K562 (cell line): ENCODE results near the gene MVB12B. TPM values are rescaled to one million over a fixed set of nuclear protein-coding genes. Genes with fewer than 3 reads are reported as not detected.

Source experiments
- ATAC-seq: fragments of 200-7000 bp; cut with Tn5 transposase; 3 replicates; pipeline ENCODE4 v1.9.1; 2020; ENCODE audit warnings: moderate library complexity
- BruUV-seq: library from RNA; stranded (reverse); fragments of 400-500 nt; replicated peaks from 2 replicates; lab custom pipeline; 2021; lab: Mats Ljungman, UMichigan
- CTCF ChIA-PET: fragments of 300-600 bp; formaldehyde crosslinking; extraction: SDS; loops from one replicate; lab custom pipeline; 2021; ENCODE audit warnings: low intra/inter-chr PET ratio; lab: Yijun Ruan, JAX
- POLR2A ChIA-PET: fragments of 300-600, 350-650 bp; sonication (Branson Sonifier 250); formaldehyde crosslinking; extraction: SDS; loops from one replicate; lab custom pipeline; 2021; ENCODE audit warnings: antibody characterized with exemption, inconsistent platforms; lab: Yijun Ruan, JAX
- DNase-seq, 4 experiments: peaks; one replicate each; pipeline versions ENCODE4 v3.0.0 to v3.0.0-alpha.2; 2011 to 2018; ENCODE audit warnings: low spot score in 3 of 4, mixed read lengths in 3 of 4; ENCODE audit errors: extremely low read depth in 1 of 4
- FAIRE-seq: peaks from 2 replicates; lab custom pipeline; 2011; peaks lifted over from hg19 to GRCh38; lab: Jason Lieb, UNC
- H2AFZ ChIP-seq: 2 replicates; pipeline ENCODE4 v1.6.0; 2011; ENCODE audit warnings: low read depth, low read length, control low read depth, inconsistent platforms
- H3K27ac ChIP-seq: fragments of 200-600 bp; 3 replicates; pipeline ENCODE4 v1.8.0; 2011; ENCODE audit warnings: low read depth, mild to moderate bottlenecking, control low read depth, inconsistent platforms, low read length, moderate library complexity, mixed read lengths; ENCODE audit errors: extremely low read depth
- H3K27me3 ChIP-seq, 2 experiments: fragments of 300-600 bp in 1 of 2; 2 replicates in 1 of 2; 3 replicates in 1 of 2; pipeline versions ENCODE4 v1.6.0 to v1.8.0; 2011; ENCODE audit warnings: inconsistent platforms in 2 of 2, low read length in 2 of 2, mild to moderate bottlenecking in 1 of 2, mixed read lengths in 1 of 2, moderate library complexity in 1 of 2; ENCODE audit not compliant: control insufficient read depth in 2 of 2, insufficient read depth in 2 of 2
- H3K36me3 ChIP-seq: fragments of 300-600 bp; 3 replicates; pipeline ENCODE4 v1.8.0; 2011; ENCODE audit warnings: mild to moderate bottlenecking, low read length, inconsistent platforms; ENCODE audit not compliant: control insufficient read depth, insufficient read depth
- H3K4me1 ChIP-seq, 2 experiments: fragments of 200-600 bp in 1 of 2; replicated peaks in 1 of 2; 2 replicates in 1 of 2; 3 replicates in 1 of 2; pipeline versions ENCODE4 v1.5.1 to v1.8.0; 2011; ENCODE audit warnings: inconsistent platforms in 2 of 2, low read length in 2 of 2, mild to moderate bottlenecking in 1 of 2, mixed read lengths in 1 of 2, moderate library complexity in 1 of 2; ENCODE audit not compliant: control insufficient read depth in 2 of 2, insufficient read depth in 2 of 2
- H3K4me2 ChIP-seq: 2 replicates; pipeline ENCODE4 v1.6.1; 2011; ENCODE audit warnings: low read length, control low read depth, inconsistent platforms, mixed read lengths; ENCODE audit not compliant: insufficient read depth
- H3K4me3 ChIP-seq: fragments of 200-600 bp; sonication (generic), shearing (Covaris generic); 2 replicates; pipeline ENCODE4 v1.5.1; 2016; ENCODE audit warnings: control low read depth, inconsistent platforms
- H3K79me2 ChIP-seq: fragments of 200-600 bp; 3 replicates; pipeline ENCODE4 v1.8.0; 2011; ENCODE audit warnings: low read length, inconsistent platforms; ENCODE audit not compliant: control insufficient read depth, insufficient read depth
- H3K9ac ChIP-seq, 2 experiments: 2 replicates each; pipeline versions ENCODE4 v1.6.0 to v1.6.1; 2011; ENCODE audit warnings: low read depth in 2 of 2, low read length in 2 of 2, control low read depth in 1 of 2, inconsistent platforms in 1 of 2, mild to moderate bottlenecking in 1 of 2, mixed read lengths in 1 of 2; ENCODE audit not compliant: insufficient read depth in 1 of 2
- H3K9me1 ChIP-seq: one replicate; pipeline ENCODE4 v1.6.0; 2011; ENCODE audit warnings: inconsistent platforms, mild to moderate bottlenecking, low read length, moderate library complexity; ENCODE audit not compliant: control insufficient read depth, insufficient read depth
- H3K9me3 ChIP-seq: replicated peaks from 2 replicates; pipeline ENCODE4 v1.5.1; 2011; ENCODE audit warnings: low read depth, low read length, inconsistent platforms; ENCODE audit not compliant: control insufficient read depth, insufficient read depth
- H4K20me1 ChIP-seq: replicated peaks from 2 replicates; pipeline ENCODE4 v1.6.1; 2011; ENCODE audit warnings: low read length, inconsistent platforms, mixed read lengths; ENCODE audit not compliant: control insufficient read depth, insufficient read depth
- CAMTA2 ChIP-seq: fragments of 250-450 bp; sonication (Bioruptor Pico); conservative IDR thresholded peaks from 2 replicates; pipeline ENCODE4 v1.5.1; 2022
- CREB5 ChIP-seq: fragments of 250-450 bp; sonication (Bioruptor Pico); IDR thresholded peaks from 2 replicates; pipeline ENCODE4 v1.5.0; 2020; ENCODE audit warnings: mild to moderate bottlenecking
- HEY1 ChIP-seq: fragments of 250-450 bp; sonication (Bioruptor Pico); IDR thresholded peaks from 2 replicates; pipeline ENCODE4 v1.5.0; 2020; ENCODE audit warnings: mild to moderate bottlenecking, moderate library complexity, borderline replicate concordance
- KLF13 ChIP-seq: fragments of 450-650 bp; IDR thresholded peaks from 2 replicates; pipeline ENCODE4 v1.6.1; 2016; ENCODE audit warnings: missing genetic modification characterization, low read depth, mild to moderate bottlenecking, missing compliant biosample characterization, moderate library complexity, borderline replicate concordance
- MXI1 ChIP-seq: IDR thresholded peaks from 2 replicates; pipeline ENCODE4 v1.6.1; 2011; ENCODE audit warnings: low read depth, mild to moderate bottlenecking, improper control_type of control experiment, low read length
- USF1 ChIP-seq: sonication (generic); formaldehyde crosslinking; IDR thresholded peaks from 2 replicates; pipeline ENCODE4 v1.9.0; 2022; ENCODE audit warnings: mild to moderate bottlenecking, missing genetic modification reagents
- USF2 ChIP-seq: sonication (generic); formaldehyde crosslinking; IDR thresholded peaks from 2 replicates; pipeline ENCODE4 v1.5.0; 2020; ENCODE audit warnings: missing genetic modification reagents
- WGBS: fragments of 100-300 bp; shearing (Covaris generic); methylation state at CpG from one replicate; pipeline ENCODE4 v1.1.6; 2016; ENCODE audit warnings: low coverage, mixed read lengths; ENCODE audit not compliant: insufficient coverage; ENCODE audit errors: missing lambda C conversion rate; 5-methylcytosine and 5-hydroxymethylcytosine counted together
- in situ Hi-C: fragments of 300-500 bp; cut with MboI; formaldehyde crosslinking; loops from 4 replicates; pipeline ENCODE4 v1.15.0; 2018; ENCODE audit warnings: inconsistent platforms, mixed read lengths
- intact Hi-C: fragments of 100-400 bp; cut with micrococcal nuclease; formaldehyde crosslinking; loops from 2 replicates; pipeline ENCODE4 v1.14.2; 2022
- polyA plus RNA-seq, 8 experiments: library from polyadenylated mRNA; depleted of rRNA in 4 of 8; stranded (reverse) in 5 of 8; unstranded in 3 of 8; fragments of >200 nt; fragmentation: Nextera tagmentation in 2 of 8; fragmentation: Illumina TruSeq in 1 of 8; extraction: Ambion mirVana in 2 of 8; extraction: Trizol in 1 of 8; gene quantifications; 2 replicates each; pipeline versions ENCODE4 v1.2.1 to v1.2.3, GENCODE V29; 2011 to 2014; ENCODE audit warnings: inconsistent platforms in 1 of 8, missing spikeins in 1 of 8
- total RNA-seq, 7 experiments: library from RNA; depleted of rRNA in 6 of 7; stranded (reverse); fragments of >200 nt in 6 of 7; fragmentation: Illumina TruSeq in 2 of 7; extraction: Trizol in 2 of 7; gene quantifications; 2 replicates each; pipeline versions ENCODE4 v1.2.1 to v1.2.3, GENCODE V29; 2011 to 2021; ENCODE audit warnings: low replicate concordance in 1 of 7

MVB12B gene
- total and polyA plus RNA-seq, 9 of the 15 experiments (the other 6 are each of a cell fraction or from before 2014, with no cell fraction given) = not detected

- Histone ChIP-seq H3K27ac (no peak overlapping the region), H3K4me2 (no peak overlapping the region), H3K4me1 (peaks cover 0 to 10% of the 10 kb centered on the region in 2 experiments; a peak in 2 of 5 replicates), H3K27me3 (peaks cover 10 to 33% of the 10 kb centered on the region in 2 experiments), H3K4me3 (no peak overlapping the region), H4K20me1 (no peaks in the 10 kb centered on the region), H3K9me1 (no peaks in the 10 kb centered on the region), H3K9ac (no peak overlapping the region; a peak in 1 of 4 replicates), H3K9me3 (no peaks in the 10 kb centered on the region), H2AFZ (no peak overlapping the region), H3K79me2 (no peaks in the 10 kb centered on the region), H3K36me3 (no peaks in the 10 kb centered on the region)
- DNase-seq = no peak
- no peak for FAIRE-seq
- 28% methylated on average over 10 of the region's 59 CpGs for WGBS
- POLR2A ChIA-PET = interaction anchor here (1.8 kb wide), 1 partner anchor 12 kb away, joined by 5 read pairs; no protein-coding TSS in a partner anchor
- intact Hi-C loops = no loop called here
- ATAC-seq = no peak
- no TSS peak for BruUV-seq
- CTCF ChIA-PET = no interaction called here
- in situ Hi-C loops = no loop called here
- TF ChIP-seq USF1 (CRISPR knock-in tag) = peak; percentile 39; the same call in 1 of the 2 replicates
- TF ChIP-seq MXI1 = no peak
- TF ChIP-seq HEY1 (CRISPR knock-in tag) = no peak
- TF ChIP-seq USF2 (CRISPR knock-in tag) = peak; percentile 41
- TF ChIP-seq CREB5 (CRISPR knock-in tag) = no peak
- TF ChIP-seq KLF13 (tag) = no peak
- TF ChIP-seq CAMTA2 = no peak
Observed at GRCh38 chr9:126327006-126327713, 531 bp downstream of the MVB12B start.
